Suprapubic skin (tissue), 3 donors: ENCODE results near the gene NBPF4.

Experiments
- POLR2A ChIP-seq, 2 donors: fragments of 450-650 bp; IDR thresholded peaks; one replicate each; pipeline ENCODE4 v1.6.1; 2017; ENCODE audit warnings: antibody characterized with exemption in 2 of 2, mild to moderate bottlenecking in 2 of 2, moderate library complexity in 2 of 2
- TF ChIP-seq, protein P1 (sequence below), 2 donors: fragments of 200-600 bp in 1 of 2; fragments of 450-650 bp in 1 of 2; sonication (generic) in 1 of 2; IDR thresholded peaks; one replicate each; pipeline ENCODE4 v1.5.1; 2016 to 2019; ENCODE audit warnings: antibody characterized with exemption in 2 of 2, mild to moderate bottlenecking in 1 of 2, moderate library complexity in 1 of 2

DNA sequence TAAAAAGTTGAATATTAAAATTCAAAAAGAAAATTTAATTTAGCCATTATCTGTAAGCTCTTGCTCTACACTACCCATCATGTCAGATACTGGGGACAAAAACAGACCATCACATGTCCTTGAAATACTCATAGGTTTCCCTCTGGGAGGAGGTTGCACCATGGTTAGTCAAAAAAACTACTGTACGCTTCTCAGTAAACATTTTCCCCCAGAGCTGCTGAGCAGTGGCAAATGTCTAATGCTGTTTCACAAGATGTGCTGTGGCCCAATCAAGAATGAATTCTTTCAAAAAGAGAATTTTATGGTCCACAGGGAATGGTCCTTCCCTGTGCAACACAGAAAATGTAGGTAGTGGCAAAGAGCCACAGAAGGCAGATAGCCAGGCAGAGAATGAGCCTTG, 49.8 kb downstream of the NBPF4 start:
- TF ChIP-seq, protein P1, sequence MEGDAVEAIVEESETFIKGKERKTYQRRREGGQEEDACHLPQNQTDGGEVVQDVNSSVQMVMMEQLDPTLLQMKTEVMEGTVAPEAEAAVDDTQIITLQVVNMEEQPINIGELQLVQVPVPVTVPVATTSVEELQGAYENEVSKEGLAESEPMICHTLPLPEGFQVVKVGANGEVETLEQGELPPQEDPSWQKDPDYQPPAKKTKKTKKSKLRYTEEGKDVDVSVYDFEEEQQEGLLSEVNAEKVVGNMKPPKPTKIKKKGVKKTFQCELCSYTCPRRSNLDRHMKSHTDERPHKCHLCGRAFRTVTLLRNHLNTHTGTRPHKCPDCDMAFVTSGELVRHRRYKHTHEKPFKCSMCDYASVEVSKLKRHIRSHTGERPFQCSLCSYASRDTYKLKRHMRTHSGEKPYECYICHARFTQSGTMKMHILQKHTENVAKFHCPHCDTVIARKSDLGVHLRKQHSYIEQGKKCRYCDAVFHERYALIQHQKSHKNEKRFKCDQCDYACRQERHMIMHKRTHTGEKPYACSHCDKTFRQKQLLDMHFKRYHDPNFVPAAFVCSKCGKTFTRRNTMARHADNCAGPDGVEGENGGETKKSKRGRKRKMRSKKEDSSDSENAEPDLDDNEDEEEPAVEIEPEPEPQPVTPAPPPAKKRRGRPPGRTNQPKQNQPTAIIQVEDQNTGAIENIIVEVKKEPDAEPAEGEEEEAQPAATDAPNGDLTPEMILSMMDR (IDR thresholded peaks at IDR 0.05) = no peak
- no peak for TF ChIP-seq POLR2A (IDR thresholded peaks at IDR 0.05)
